Loucy (cell line): ENCODE measurements around the gene SEMA5B.

ENCODE experiments used
- H2AFZ ChIP-seq: fragments of 200-600 bp; sonication (generic); 2 replicates; pipeline ENCODE4 v1.6.0; 2016; ENCODE audit warnings: antibody characterized with exemption, mild to moderate bottlenecking, low read length, moderate library complexity
- H3F3A ChIP-seq: fragments of 200-600 bp; 2 replicates; pipeline ENCODE4 v1.6.0; 2016; ENCODE audit warnings: antibody characterized with exemption, low read depth, mild to moderate bottlenecking
- H3K27me3 ChIP-seq: fragments of 200-600 bp; sonication (generic); 2 replicates; pipeline ENCODE4 v1.6.1; 2014; ENCODE audit warnings: low read length, mild to moderate bottlenecking; ENCODE audit not compliant: insufficient read depth, poor library complexity, severe bottlenecking
- H3K36me3 ChIP-seq: fragments of 200-600 bp; sonication (generic); 2 replicates; pipeline ENCODE4 v1.6.1; 2016; ENCODE audit warnings: low read length; ENCODE audit not compliant: insufficient read depth
- H3K4me1 ChIP-seq: fragments of 200-600 bp; sonication (generic); 2 replicates; pipeline ENCODE4 v1.5.1; 2014; ENCODE audit warnings: low read length, mild to moderate bottlenecking; ENCODE audit not compliant: insufficient read depth, poor library complexity, severe bottlenecking
- H3K4me2 ChIP-seq: fragments of 200-600 bp; sonication (generic); 2 replicates; pipeline ENCODE4 v1.6.0; 2014; ENCODE audit warnings: antibody characterized with exemption, low read length, low read depth, mild to moderate bottlenecking; ENCODE audit not compliant: poor library complexity, severe bottlenecking
- H3K4me3 ChIP-seq: fragments of 200-600 bp; sonication (generic); 2 replicates; pipeline ENCODE4 v1.5.1; 2014; ENCODE audit warnings: low read length, mild to moderate bottlenecking, mixed read lengths; ENCODE audit not compliant: poor library complexity, severe bottlenecking
- H3K79me2 ChIP-seq: fragments of 200-600 bp; sonication (generic); 2 replicates; pipeline ENCODE4 v1.6.1; 2014; ENCODE audit warnings: low read length; ENCODE audit not compliant: insufficient read depth
- H3K9ac ChIP-seq: fragments of 200-600 bp; sonication (generic); 2 replicates; pipeline ENCODE4 v1.6.0; 2014; ENCODE audit warnings: mild to moderate bottlenecking, low read depth, low read length, moderate library complexity; ENCODE audit not compliant: poor library complexity, severe bottlenecking
- H3K9me2 ChIP-seq: fragments of 200-600 bp; sonication (generic); replicated peaks from 2 replicates; pipeline ENCODE4 v1.6.1; 2016; ENCODE audit warnings: low read depth, low read length, mixed read lengths
- H3K9me3 ChIP-seq: fragments of 200-600 bp; sonication (generic); 2 replicates; pipeline ENCODE4 v1.6.1; 2014; ENCODE audit warnings: mild to moderate bottlenecking, antibody characterized with exemption, low read length, low read depth; ENCODE audit not compliant: insufficient read depth
- H4K20me1 ChIP-seq: fragments of 200-600 bp; sonication (generic); 2 replicates; pipeline ENCODE4 v1.6.0; 2014; ENCODE audit warnings: antibody characterized with exemption, low read length, mild to moderate bottlenecking; ENCODE audit not compliant: insufficient read depth, poor library complexity, severe bottlenecking
- CTCF ChIP-seq: fragments of 200-600 bp; sonication (generic); conservative IDR thresholded peaks from 2 replicates; pipeline ENCODE4 v1.5.1; 2014; ENCODE audit warnings: mild to moderate bottlenecking, antibody characterized with exemption, low read length
- EZH2phosphoT487 ChIP-seq: fragments of 200-600 bp; IDR thresholded peaks from 2 replicates; pipeline ENCODE4 v1.6.1; 2018; ENCODE audit warnings: antibody characterized with exemption, mild to moderate bottlenecking, moderate library complexity, borderline replicate concordance

The SEMA5B gene

GRCh38 chr3:122947738-122948137 is 79.8 kb downstream of the SEMA5B start:
- no peak overlapping the region for H3K4me2 ChIP-seq
- no peaks in the 10 kb centered on the region for H3K9me2 ChIP-seq
- H3K27me3 ChIP-seq = no peaks in the 10 kb centered on the region
- no peaks in the 10 kb centered on the region for H4K20me1 ChIP-seq
- H3K36me3 ChIP-seq = no peaks in the 10 kb centered on the region
- TF ChIP-seq EZH2phosphoT487 (no peak), CTCF (no peak)
- no peak overlapping the region for H2AFZ ChIP-seq
- H3K9me3 ChIP-seq = no peaks in the 10 kb centered on the region
- no peak overlapping the region for H3K9ac ChIP-seq
- no peaks in the 10 kb centered on the region for H3K4me1 ChIP-seq
- H3K4me3 ChIP-seq = no peak overlapping the region
- no peaks in the 10 kb centered on the region for H3F3A ChIP-seq
- no peaks in the 10 kb centered on the region for H3K79me2 ChIP-seq

- H4K20me1 ChIP-seq = no peaks in the 10 kb centered on the region
Measured at GRCh38 chr3:122947196-122947595, 80.4 kb downstream of the SEMA5B start.

GRCh38 chr3:122946185-122946584 is 81.4 kb downstream of the SEMA5B start:
- Histone ChIP-seq H3K27me3 (no peaks in the 10 kb centered on the region), H3K9me3 (no peaks in the 10 kb centered on the region), H2AFZ (no peak overlapping the region), H3K4me3 (no peak overlapping the region), H3K9ac (no peak overlapping the region), H3K4me1 (no peaks in the 10 kb centered on the region), H3K79me2 (no peaks in the 10 kb centered on the region), H3K9me2 (no peaks in the 10 kb centered on the region), H4K20me1 (no peaks in the 10 kb centered on the region), H3K4me2 (no peak overlapping the region), H3K36me3 (no peaks in the 10 kb centered on the region), H3F3A (no peaks in the 10 kb centered on the region)
- no peak for TF ChIP-seq CTCF
- TF ChIP-seq EZH2phosphoT487 = no peak

More at GRCh38 chr3:122947196-122947595, 80.4 kb downstream of the SEMA5B start:
- H3K4me1 ChIP-seq = no peaks in the 10 kb centered on the region
- no peak overlapping the region for H3K4me3 ChIP-seq
- H3F3A ChIP-seq = no peaks in the 10 kb centered on the region
- H2AFZ ChIP-seq = no peak overlapping the region
- H3K9ac ChIP-seq = no peak overlapping the region
- no peaks in the 10 kb centered on the region for H3K79me2 ChIP-seq
- H3K9me3 ChIP-seq = no peaks in the 10 kb centered on the region
- no peaks in the 10 kb centered on the region for H3K9me2 ChIP-seq
- no peaks in the 10 kb centered on the region for H3K27me3 ChIP-seq
- no peak overlapping the region for H3K4me2 ChIP-seq
- no peak for TF ChIP-seq EZH2phosphoT487
- no peak for TF ChIP-seq CTCF
- no peaks in the 10 kb centered on the region for H3K36me3 ChIP-seq
